Measurements from ENCODE around the gene ARHGAP32. TPM values are rescaled to one million over a fixed set of nuclear protein-coding genes. Genes with fewer than 3 reads are reported as not detected.

ARHGAP32 gene
- total RNA-seq, 1 experiment from 2014 or later = 27.8 TPM

DNA sequence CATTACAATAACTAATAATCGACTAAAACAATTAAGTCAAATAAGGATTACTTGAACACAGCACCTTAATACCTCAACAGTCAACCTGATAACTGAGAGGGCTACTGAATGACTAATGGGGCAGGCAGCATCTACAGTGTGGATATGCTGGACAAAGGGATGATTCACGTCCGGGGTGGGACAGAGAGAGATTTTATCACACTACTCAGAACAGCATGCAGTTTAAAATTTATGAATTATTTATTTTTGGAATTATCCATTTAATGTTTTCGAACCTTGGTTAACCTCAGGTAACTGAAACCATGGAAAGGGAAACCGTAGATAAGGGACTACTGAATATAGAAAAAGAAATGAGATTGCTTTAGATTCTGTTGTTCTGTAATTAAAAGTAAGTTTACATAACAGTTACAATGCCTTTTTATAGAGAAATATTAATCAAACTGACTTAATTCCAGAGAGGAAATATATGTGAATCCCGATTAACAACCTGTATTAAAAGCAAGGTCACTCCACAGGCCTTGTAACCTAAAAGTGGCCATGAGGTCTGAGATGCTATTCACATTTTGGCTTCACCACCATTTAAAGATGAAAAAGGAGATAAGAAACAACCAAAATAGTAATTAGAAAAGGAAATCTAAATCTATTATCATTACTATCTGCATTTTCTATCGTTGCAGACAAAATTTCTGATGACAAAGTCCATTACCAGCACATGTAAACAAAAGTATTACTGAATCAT lies 130.5 kb downstream of the ARHGAP32 start:
- no peaks in the 10 kb centered on the region for H4K20me1 ChIP-seq (ENCODE audit: insufficient read depth)
- intact Hi-C loops (cut with micrococcal nuclease) = no loop called here
- no peaks in the 10 kb centered on the region for H3K9me3 ChIP-seq (ENCODE audit: control insufficient read depth in 1 of 2, insufficient read depth in 1 of 2, low read depth in 1 of 2, low read length in 2 of 2)
- peak overlapping the region; percentile 51 for H3K9ac ChIP-seq (ENCODE audit: low read length)
- BruUV-seq (replicated peaks) = no TSS peak
- DNase-seq (ENCODE audit: low read depth, low spot score) = peak; percentile 80
- peak overlapping the region in 1 of 2 experiments; percentile 38; a peak in 2 of 4 replicates for H3K4me3 ChIP-seq (replicated peaks in 1 of 2; ENCODE audit: low read depth in 1 of 2, low read length in 2 of 2)
- H3K36me3 ChIP-seq (ENCODE audit: control insufficient read depth in 1 of 2, insufficient read depth in 2 of 2, low read length in 2 of 2) = no peaks in the 10 kb centered on the region; a peak in 1 of 4 replicates
- CTCF ChIA-PET = no interaction called here
- H3K27me3 ChIP-seq (ENCODE audit: insufficient read depth, low read length) = no peaks in the 10 kb centered on the region
- POLR2A ChIA-PET = no interaction called here
- RAD21 ChIA-PET (ENCODE audit: low non-redundant PET in 1 of 2, low total read pairs in 2 of 2, uncharacterized antibody in 2 of 2, unreplicated experiment in 2 of 2) = no interaction called here
- no peaks in the 10 kb centered on the region for H3K9me2 ChIP-seq (ENCODE audit: insufficient read depth)
- TF ChIP-seq POLR2AphosphoS5 (IDR thresholded peaks at IDR 0.05; ENCODE audit: low read depth, low read length) (peak; percentile 46; the same call in 1 of the 2 replicates), YY1 (IDR thresholded peaks at IDR 0.05; ENCODE audit: extremely low read depth, insufficient replicate concordance, low read depth, low read length) (peak; percentile 46), CEBPB (IDR thresholded peaks at IDR 0.05; ENCODE audit: low read depth) (peak; percentile 13; the same call in 1 of the 2 replicates), FOSL1 (IDR thresholded peaks at IDR 0.05; ENCODE audit: low read depth) (peak; percentile 95), SP1 (IDR thresholded peaks at IDR 0.05; ENCODE audit: low read depth) (peak; percentile 89), ZFX (IDR thresholded peaks at IDR 0.05) (no peak), CBX3 (IDR thresholded peaks at IDR 0.05; ENCODE audit: low read depth) (peak; percentile 82; the same call in 1 of the 2 replicates), SIN3A (IDR thresholded peaks at IDR 0.05; ENCODE audit: low read depth) (no peak), JUND (IDR thresholded peaks at IDR 0.05) (peak; percentile 96)
- H3K4me2 ChIP-seq (ENCODE audit: low read length) = peak overlapping the region; percentile 74
- H3K27ac ChIP-seq (ENCODE audit: low read depth, low read length) = peak overlapping the region; percentile 62; the same call in 1 of the 2 replicates
- H2AFZ ChIP-seq (ENCODE audit: low read depth, low read length, poor library complexity, severe bottlenecking) = no peak overlapping the region
- peaks cover 16 to 24% of the 10 kb centered on the region in 2 experiments for H3K4me1 ChIP-seq (ENCODE audit: control insufficient read depth in 1 of 2, insufficient read depth in 2 of 2, low read length in 2 of 2)
- H3K79me2 ChIP-seq (ENCODE audit: insufficient read depth, low read length) = no peaks in the 10 kb centered on the region
- peak; percentile 99 for ATAC-seq

DNA sequence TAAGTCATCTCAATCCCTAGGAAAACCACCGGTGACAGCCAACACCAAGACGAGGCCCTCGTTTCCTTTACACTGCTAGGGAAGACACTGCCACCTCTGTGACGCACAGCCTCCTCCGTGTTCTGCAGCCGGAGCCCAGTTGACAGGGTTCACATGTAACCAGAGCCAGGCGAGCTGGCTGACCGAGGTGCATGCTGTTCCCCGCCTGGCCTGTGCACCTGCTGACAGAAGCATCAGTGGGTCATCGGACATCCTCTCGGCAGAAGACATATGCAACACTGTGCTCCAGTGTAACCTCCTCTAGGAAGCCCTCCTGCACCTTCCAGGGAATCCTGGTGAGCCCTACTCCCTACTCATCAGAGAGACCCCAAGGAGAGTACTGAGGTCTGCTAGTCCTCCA lies 135.2 kb downstream of the ARHGAP32 start:
- Histone ChIP-seq H4K20me1 (ENCODE audit: insufficient read depth) (no peaks in the 10 kb centered on the region), H3K4me1 (ENCODE audit: control insufficient read depth in 1 of 2, insufficient read depth in 2 of 2, low read length in 2 of 2) (peaks cover 12 to 17% of the 10 kb centered on the region in 2 experiments), H3K36me3 (ENCODE audit: control insufficient read depth in 1 of 2, insufficient read depth in 2 of 2, low read length in 2 of 2) (no peaks in the 10 kb centered on the region), H3K9me2 (ENCODE audit: insufficient read depth) (no peaks in the 10 kb centered on the region), H3K4me3 (replicated peaks in 1 of 2; ENCODE audit: low read depth in 1 of 2, low read length in 2 of 2) (no peak overlapping the region), H3K79me2 (ENCODE audit: insufficient read depth, low read length) (no peaks in the 10 kb centered on the region), H3K27ac (ENCODE audit: low read depth, low read length) (no peak overlapping the region), H3K27me3 (ENCODE audit: insufficient read depth, low read length) (no peaks in the 10 kb centered on the region), H3K9ac (ENCODE audit: low read length) (no peak overlapping the region), H3K9me3 (ENCODE audit: control insufficient read depth in 1 of 2, insufficient read depth in 1 of 2, low read depth in 1 of 2, low read length in 2 of 2) (no peaks in the 10 kb centered on the region), H3K4me2 (ENCODE audit: low read length) (no peak overlapping the region), H2AFZ (ENCODE audit: low read depth, low read length, poor library complexity, severe bottlenecking) (no peak overlapping the region)
- CTCF ChIA-PET = no interaction called here
- ATAC-seq (no peak), DNase-seq (ENCODE audit: low read depth, low spot score) (no peak)
- POLR2A ChIA-PET = no interaction called here
- intact Hi-C loops (cut with micrococcal nuclease) = no loop called here
- BruUV-seq (replicated peaks) = no TSS peak
- RAD21 ChIA-PET (ENCODE audit: low non-redundant PET in 1 of 2, low total read pairs in 2 of 2, uncharacterized antibody in 2 of 2, unreplicated experiment in 2 of 2) = no interaction called here
- no peak for TF ChIP-seq SRF (IDR thresholded peaks at IDR 0.05; ENCODE audit: low read depth)
